ENCODE data around the gene PLSCR2. TPM values are rescaled to one million over a fixed set of nuclear protein-coding genes. Genes with fewer than 3 reads are reported as not detected.

The PLSCR2 gene
- total and polyA plus RNA-seq, 4 donors: 0.25 TPM; not detected in 3

DNA sequence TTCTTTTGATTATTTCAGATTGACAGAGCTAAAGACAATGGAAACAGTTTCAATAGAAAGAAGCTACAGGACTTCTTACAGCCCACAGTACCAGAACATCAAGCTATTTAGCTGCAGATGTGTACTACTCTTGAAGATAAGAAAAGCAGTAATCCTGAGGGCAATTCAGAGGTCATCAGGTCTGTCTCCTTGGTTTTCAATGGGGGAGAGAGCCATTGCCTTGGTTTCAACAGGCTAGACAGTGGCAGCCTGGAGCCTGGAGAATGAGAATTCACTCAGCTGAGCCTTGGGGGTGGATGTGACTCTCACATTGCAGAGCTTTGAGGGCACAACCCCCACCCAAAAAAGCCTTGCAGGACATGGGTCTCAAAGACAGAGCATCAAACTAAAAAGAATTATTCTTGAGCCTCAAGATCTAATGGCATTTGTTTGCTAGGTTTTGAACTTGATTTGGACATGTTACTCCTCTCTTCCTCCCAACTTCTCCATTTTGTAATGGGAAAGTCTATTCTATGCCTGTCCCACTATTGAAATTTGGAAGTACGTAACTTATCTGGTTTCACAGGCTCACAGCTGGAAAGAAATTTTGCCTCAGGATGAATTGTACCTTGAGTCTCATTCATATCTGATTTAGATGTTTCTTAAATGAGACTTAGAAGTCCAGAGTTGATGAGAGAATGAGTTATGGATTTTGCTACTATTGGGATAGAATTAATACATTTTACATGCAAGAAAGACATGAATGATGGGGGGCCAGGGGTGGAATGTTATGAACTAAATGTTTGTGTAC lies 38.2 kb upstream of the PLSCR2 start:
- 96% methylated on average over 1 of the region's 1 CpG for WGBS
- Histone ChIP-seq H3K27ac (ENCODE audit: low read depth in 1 of 2, low read length in 2 of 2) (peak overlapping the region in 1 of 2 donors; percentile 1), H3K4me1 (ENCODE audit: control insufficient read depth in 4 of 4, insufficient read depth in 4 of 4, low read length in 3 of 4) (peaks cover 10 to 29% (median 12%) of the 10 kb centered on the region in 4 donors), H3K27me3 (ENCODE audit: control insufficient read depth in 4 of 4, insufficient read depth in 4 of 4, low read length in 3 of 4) (no peaks in the 10 kb centered on the region), H3K9ac (ENCODE audit: low read depth in 1 of 2, low read length in 2 of 2) (no peak overlapping the region), H3K36me3 (ENCODE audit: control insufficient read depth in 4 of 4, insufficient read depth in 3 of 4, low read depth in 1 of 4, low read length in 3 of 4) (peaks cover 0 to 1% (median 0%) of the 10 kb centered on the region in 4 donors), H3K9me3 (ENCODE audit: control insufficient read depth in 4 of 4, low read length in 3 of 4) (no peaks in the 10 kb centered on the region), H3K4me3 (ENCODE audit: low read depth in 1 of 3, low read length in 3 of 3) (no peak overlapping the region)
- no peak for DNase-seq (ENCODE audit: low spot score)
- TF ChIP-seq, protein P1, sequence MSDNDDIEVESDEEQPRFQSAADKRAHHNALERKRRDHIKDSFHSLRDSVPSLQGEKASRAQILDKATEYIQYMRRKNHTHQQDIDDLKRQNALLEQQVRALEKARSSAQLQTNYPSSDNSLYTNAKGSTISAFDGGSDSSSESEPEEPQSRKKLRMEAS (IDR thresholded peaks at IDR 0.05): no peak
- TF ChIP-seq JUND (IDR thresholded peaks at IDR 0.05) (no peak), NR2F2 (IDR thresholded peaks at IDR 0.05) (no peak), HNF4A (conservative IDR thresholded peaks at IDR 0.05) (no peak), EGR1 (IDR thresholded peaks at IDR 0.05; ENCODE audit: low read depth in 2 of 2) (no peak), HNF4G (IDR thresholded peaks at IDR 0.05) (no peak), SP1 (IDR thresholded peaks at IDR 0.05) (no peak), FOXA1 (IDR thresholded peaks at IDR 0.05) (no peak), YY1 (IDR thresholded peaks at IDR 0.05) (no peak), GABPA (IDR thresholded peaks at IDR 0.05 in 1 of 2, conservative IDR thresholded peaks at IDR 0.05 in 1 of 2) (no peak), TAF1 (conservative IDR thresholded peaks at IDR 0.05) (no peak), FOXA2 (IDR thresholded peaks at IDR 0.05) (no peak), RXRA (IDR thresholded peaks at IDR 0.05) (no peak), RAD21 (IDR thresholded peaks at IDR 0.05) (no peak)
- TF ChIP-seq, protein P2, sequence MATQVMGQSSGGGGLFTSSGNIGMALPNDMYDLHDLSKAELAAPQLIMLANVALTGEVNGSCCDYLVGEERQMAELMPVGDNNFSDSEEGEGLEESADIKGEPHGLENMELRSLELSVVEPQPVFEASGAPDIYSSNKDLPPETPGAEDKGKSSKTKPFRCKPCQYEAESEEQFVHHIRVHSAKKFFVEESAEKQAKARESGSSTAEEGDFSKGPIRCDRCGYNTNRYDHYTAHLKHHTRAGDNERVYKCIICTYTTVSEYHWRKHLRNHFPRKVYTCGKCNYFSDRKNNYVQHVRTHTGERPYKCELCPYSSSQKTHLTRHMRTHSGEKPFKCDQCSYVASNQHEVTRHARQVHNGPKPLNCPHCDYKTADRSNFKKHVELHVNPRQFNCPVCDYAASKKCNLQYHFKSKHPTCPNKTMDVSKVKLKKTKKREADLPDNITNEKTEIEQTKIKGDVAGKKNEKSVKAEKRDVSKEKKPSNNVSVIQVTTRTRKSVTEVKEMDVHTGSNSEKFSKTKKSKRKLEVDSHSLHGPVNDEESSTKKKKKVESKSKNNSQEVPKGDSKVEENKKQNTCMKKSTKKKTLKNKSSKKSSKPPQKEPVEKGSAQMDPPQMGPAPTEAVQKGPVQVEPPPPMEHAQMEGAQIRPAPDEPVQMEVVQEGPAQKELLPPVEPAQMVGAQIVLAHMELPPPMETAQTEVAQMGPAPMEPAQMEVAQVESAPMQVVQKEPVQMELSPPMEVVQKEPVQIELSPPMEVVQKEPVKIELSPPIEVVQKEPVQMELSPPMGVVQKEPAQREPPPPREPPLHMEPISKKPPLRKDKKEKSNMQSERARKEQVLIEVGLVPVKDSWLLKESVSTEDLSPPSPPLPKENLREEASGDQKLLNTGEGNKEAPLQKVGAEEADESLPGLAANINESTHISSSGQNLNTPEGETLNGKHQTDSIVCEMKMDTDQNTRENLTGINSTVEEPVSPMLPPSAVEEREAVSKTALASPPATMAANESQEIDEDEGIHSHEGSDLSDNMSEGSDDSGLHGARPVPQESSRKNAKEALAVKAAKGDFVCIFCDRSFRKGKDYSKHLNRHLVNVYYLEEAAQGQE (IDR thresholded peaks at IDR 0.05): no peak
- TF ChIP-seq, protein P3, sequence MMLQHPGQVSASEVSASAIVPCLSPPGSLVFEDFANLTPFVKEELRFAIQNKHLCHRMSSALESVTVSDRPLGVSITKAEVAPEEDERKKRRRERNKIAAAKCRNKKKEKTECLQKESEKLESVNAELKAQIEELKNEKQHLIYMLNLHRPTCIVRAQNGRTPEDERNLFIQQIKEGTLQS (IDR thresholded peaks at IDR 0.05): no peak
- TF ChIP-seq, protein P4, sequence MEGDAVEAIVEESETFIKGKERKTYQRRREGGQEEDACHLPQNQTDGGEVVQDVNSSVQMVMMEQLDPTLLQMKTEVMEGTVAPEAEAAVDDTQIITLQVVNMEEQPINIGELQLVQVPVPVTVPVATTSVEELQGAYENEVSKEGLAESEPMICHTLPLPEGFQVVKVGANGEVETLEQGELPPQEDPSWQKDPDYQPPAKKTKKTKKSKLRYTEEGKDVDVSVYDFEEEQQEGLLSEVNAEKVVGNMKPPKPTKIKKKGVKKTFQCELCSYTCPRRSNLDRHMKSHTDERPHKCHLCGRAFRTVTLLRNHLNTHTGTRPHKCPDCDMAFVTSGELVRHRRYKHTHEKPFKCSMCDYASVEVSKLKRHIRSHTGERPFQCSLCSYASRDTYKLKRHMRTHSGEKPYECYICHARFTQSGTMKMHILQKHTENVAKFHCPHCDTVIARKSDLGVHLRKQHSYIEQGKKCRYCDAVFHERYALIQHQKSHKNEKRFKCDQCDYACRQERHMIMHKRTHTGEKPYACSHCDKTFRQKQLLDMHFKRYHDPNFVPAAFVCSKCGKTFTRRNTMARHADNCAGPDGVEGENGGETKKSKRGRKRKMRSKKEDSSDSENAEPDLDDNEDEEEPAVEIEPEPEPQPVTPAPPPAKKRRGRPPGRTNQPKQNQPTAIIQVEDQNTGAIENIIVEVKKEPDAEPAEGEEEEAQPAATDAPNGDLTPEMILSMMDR (IDR thresholded peaks at IDR 0.05; ENCODE audit: low read depth, low read length, missing input control): no peak
- TF ChIP-seq, protein P5, sequence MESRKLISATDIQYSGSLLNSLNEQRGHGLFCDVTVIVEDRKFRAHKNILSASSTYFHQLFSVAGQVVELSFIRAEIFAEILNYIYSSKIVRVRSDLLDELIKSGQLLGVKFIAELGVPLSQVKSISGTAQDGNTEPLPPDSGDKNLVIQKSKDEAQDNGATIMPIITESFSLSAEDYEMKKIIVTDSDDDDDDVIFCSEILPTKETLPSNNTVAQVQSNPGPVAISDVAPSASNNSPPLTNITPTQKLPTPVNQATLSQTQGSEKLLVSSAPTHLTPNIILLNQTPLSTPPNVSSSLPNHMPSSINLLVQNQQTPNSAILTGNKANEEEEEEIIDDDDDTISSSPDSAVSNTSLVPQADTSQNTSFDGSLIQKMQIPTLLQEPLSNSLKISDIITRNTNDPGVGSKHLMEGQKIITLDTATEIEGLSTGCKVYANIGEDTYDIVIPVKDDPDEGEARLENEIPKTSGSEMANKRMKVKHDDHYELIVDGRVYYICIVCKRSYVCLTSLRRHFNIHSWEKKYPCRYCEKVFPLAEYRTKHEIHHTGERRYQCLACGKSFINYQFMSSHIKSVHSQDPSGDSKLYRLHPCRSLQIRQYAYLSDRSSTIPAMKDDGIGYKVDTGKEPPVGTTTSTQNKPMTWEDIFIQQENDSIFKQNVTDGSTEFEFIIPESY (IDR thresholded peaks at IDR 0.05): no peak

Measured in liver (tissue), 9 donors.